SU-DHL-6 (cell line): ENCODE measurements around the gene CNP.
A peak's percentile ranks its signal among the peaks of the same experiment; 100 is the strongest.

Experiments
- H2AFZ ChIP-seq: fragments of 200-600 bp; sonication (generic); 2 replicates; pipeline ENCODE4 v1.6.1; 2014; ENCODE audit warnings: low read depth, mild to moderate bottlenecking, moderate library complexity, mixed read lengths, antibody characterized with exemption, low read length; ENCODE audit not compliant: severe bottlenecking
- H3F3A ChIP-seq: fragments of 200-600 bp; shearing (Covaris generic); 2 replicates; pipeline ENCODE4 v1.6.0; 2016; ENCODE audit warnings: antibody characterized with exemption, mild to moderate bottlenecking; ENCODE audit not compliant: insufficient read depth
- H3K27ac ChIP-seq: fragments of 200-600 bp; sonication (generic); 2 replicates; pipeline ENCODE4 v1.5.1; 2016; ENCODE audit warnings: low read depth, mild to moderate bottlenecking, low read length, moderate library complexity, mixed read lengths
- H3K27me3 ChIP-seq: fragments of 200-600 bp; sonication (generic), shearing (Covaris generic); 2 replicates; pipeline ENCODE4 v1.6.0; 2014; ENCODE audit warnings: mild to moderate bottlenecking, low read length
- H3K36me3 ChIP-seq: fragments of 200-600 bp; sonication (generic); 2 replicates; pipeline ENCODE4 v1.6.1; 2014; ENCODE audit warnings: mild to moderate bottlenecking, low read length, mixed read lengths
- H3K4me2 ChIP-seq: fragments of 300-600, 200-600 bp; shearing (Covaris generic), sonication (generic); 2 replicates; pipeline ENCODE4 v1.6.0; 2014; ENCODE audit warnings: low read length, low read depth, mild to moderate bottlenecking; ENCODE audit not compliant: poor library complexity, severe bottlenecking
- H3K4me3 ChIP-seq: fragments of 200-600 bp; sonication (generic); 2 replicates; pipeline ENCODE4 v1.5.1; 2014; ENCODE audit warnings: antibody characterized with exemption, low read length, mild to moderate bottlenecking, mixed read lengths; ENCODE audit not compliant: insufficient read depth, poor library complexity, severe bottlenecking
- H3K79me2 ChIP-seq: fragments of 200-600 bp; sonication (generic); 2 replicates; pipeline ENCODE4 v1.6.1; 2014; ENCODE audit warnings: mild to moderate bottlenecking, low read length, moderate library complexity; ENCODE audit not compliant: insufficient read depth
- H3K9ac ChIP-seq: fragments of 200-600 bp; sonication (generic); 2 replicates; pipeline ENCODE4 v1.7.0; 2014; ENCODE audit warnings: mild to moderate bottlenecking, low read length
- H3K9me2 ChIP-seq: fragments of 200-600 bp; sonication (generic); replicated peaks from 2 replicates; pipeline ENCODE4 v1.6.1; 2014; ENCODE audit warnings: low read length; ENCODE audit not compliant: insufficient read depth
- H3K9me3 ChIP-seq: fragments of 200-600 bp; sonication (generic); 2 replicates; pipeline ENCODE4 v1.6.1; 2014; ENCODE audit warnings: low read length, mixed read lengths; ENCODE audit not compliant: insufficient read depth
- H4K20me1 ChIP-seq: fragments of 200-600 bp; sonication (generic); 2 replicates; pipeline ENCODE4 v1.6.1; 2014; ENCODE audit warnings: low read depth, mild to moderate bottlenecking, antibody characterized with exemption, low read length, moderate library complexity, mixed read lengths
- EZH2phosphoT487 ChIP-seq: fragments of 200-600 bp; sonication (generic), shearing (Covaris generic); conservative IDR thresholded peaks from 2 replicates; pipeline ENCODE4 v1.6.1; 2018; ENCODE audit warnings: mild to moderate bottlenecking, antibody characterized with exemption, low read length, moderate library complexity, mixed read lengths
- TF ChIP-seq, protein P1 (sequence below): fragments of 200-600 bp; sonication (generic); IDR thresholded peaks from one replicate; pipeline ENCODE4 v1.5.1; 2017; ENCODE audit warnings: antibody characterized with exemption, mild to moderate bottlenecking, low read length, moderate library complexity; ENCODE audit not compliant: insufficient read depth, poor library complexity, severe bottlenecking

CNP gene

GRCh38 chr17:41962768-41963434 lies 3.7 kb upstream of the CNP start:
- H4K20me1 ChIP-seq = no peaks in the 10 kb centered on the region
- H3K4me2 ChIP-seq = no peak overlapping the region
- no peak overlapping the region for H2AFZ ChIP-seq
- H3K27me3 ChIP-seq = no peaks in the 10 kb centered on the region
- peaks cover 11% of the 10 kb centered on the region for H3K79me2 ChIP-seq
- no peak overlapping the region for H3K27ac ChIP-seq
- no peaks in the 10 kb centered on the region for H3K9me2 ChIP-seq
- no peaks in the 10 kb centered on the region for H3K36me3 ChIP-seq
- no peaks in the 10 kb centered on the region for H3K9me3 ChIP-seq
- no peak overlapping the region for H3K9ac ChIP-seq
- TF ChIP-seq EZH2phosphoT487 = no peak
- TF ChIP-seq, protein P1, sequence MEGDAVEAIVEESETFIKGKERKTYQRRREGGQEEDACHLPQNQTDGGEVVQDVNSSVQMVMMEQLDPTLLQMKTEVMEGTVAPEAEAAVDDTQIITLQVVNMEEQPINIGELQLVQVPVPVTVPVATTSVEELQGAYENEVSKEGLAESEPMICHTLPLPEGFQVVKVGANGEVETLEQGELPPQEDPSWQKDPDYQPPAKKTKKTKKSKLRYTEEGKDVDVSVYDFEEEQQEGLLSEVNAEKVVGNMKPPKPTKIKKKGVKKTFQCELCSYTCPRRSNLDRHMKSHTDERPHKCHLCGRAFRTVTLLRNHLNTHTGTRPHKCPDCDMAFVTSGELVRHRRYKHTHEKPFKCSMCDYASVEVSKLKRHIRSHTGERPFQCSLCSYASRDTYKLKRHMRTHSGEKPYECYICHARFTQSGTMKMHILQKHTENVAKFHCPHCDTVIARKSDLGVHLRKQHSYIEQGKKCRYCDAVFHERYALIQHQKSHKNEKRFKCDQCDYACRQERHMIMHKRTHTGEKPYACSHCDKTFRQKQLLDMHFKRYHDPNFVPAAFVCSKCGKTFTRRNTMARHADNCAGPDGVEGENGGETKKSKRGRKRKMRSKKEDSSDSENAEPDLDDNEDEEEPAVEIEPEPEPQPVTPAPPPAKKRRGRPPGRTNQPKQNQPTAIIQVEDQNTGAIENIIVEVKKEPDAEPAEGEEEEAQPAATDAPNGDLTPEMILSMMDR = peak; percentile 63
- 0 out of 2 replicates have a peak, but pooled peaks cover 10% of the 10 kb centered on the region for H3F3A ChIP-seq
- no peak overlapping the region for H3K4me3 ChIP-seq

GRCh38 chr17:41965694-41966462 lies 717 bp upstream of the CNP start:
- peak overlapping the region; percentile 78 for H3K4me3 ChIP-seq
- H3F3A ChIP-seq = peaks cover 20% of the 10 kb centered on the region
- H3K79me2 ChIP-seq = peaks cover 13% of the 10 kb centered on the region
- H3K9me2 ChIP-seq = no peaks in the 10 kb centered on the region
- peak overlapping the region; percentile 29 for H2AFZ ChIP-seq
- H3K27me3 ChIP-seq = no peaks in the 10 kb centered on the region
- no peaks in the 10 kb centered on the region for H3K9me3 ChIP-seq
- no peak overlapping the region; the same call in 1 of the 2 replicates for H3K27ac ChIP-seq
- TF ChIP-seq, protein P1 = no peak
- TF ChIP-seq EZH2phosphoT487 = no peak
- H3K9ac ChIP-seq = peak overlapping the region; percentile 92
- peak overlapping the region; percentile 79 for H3K4me2 ChIP-seq
- no peaks in the 10 kb centered on the region for H3K36me3 ChIP-seq
- no peaks in the 10 kb centered on the region for H4K20me1 ChIP-seq

GRCh38 chr17:41967141-41967920 lies 736 bp downstream of the CNP start:
- Histone ChIP-seq H3K9ac (peak overlapping the region; percentile 92), H3K36me3 (no peaks in the 10 kb centered on the region), H3K79me2 (peaks cover 13% of the 10 kb centered on the region), H3F3A (peaks cover 20% of the 10 kb centered on the region), H3K27me3 (no peaks in the 10 kb centered on the region), H3K9me3 (no peaks in the 10 kb centered on the region), H3K4me3 (peak overlapping the region; percentile 78), H3K27ac (peak overlapping the region; percentile 65), H2AFZ (peak overlapping the region; percentile 77), H4K20me1 (no peaks in the 10 kb centered on the region), H3K9me2 (no peaks in the 10 kb centered on the region), H3K4me2 (peak overlapping the region; percentile 69)
- no peak for TF ChIP-seq EZH2phosphoT487
- TF ChIP-seq, protein P1 = no peak
